NCI-H69 (cell line): ENCODE measurements around the gene JAML.
"Not testable (repeated sequence)": the region's sequence is repeated elsewhere in the genome, so short reads cannot be mapped to it uniquely, and the experiment has no call there.

Source experiments
- DNase-seq: peaks from one replicate; lab custom pipeline; 2025; lab: John Stamatoyannopoulos, UW

The JAML gene

GRCh38 chr11:118193910-118194566 is 30.8 kb downstream of the JAML start:
- no peak for DNase-seq

- DNase-seq: not testable (repeated sequence)
These were observed 32.0 kb downstream of the JAML start for GRCh38 chr11:118192817-118193216.

- DNase-seq: not testable (repeated sequence)
These were observed 33.8 kb downstream of the JAML start for GRCh38 chr11:118190942-118191506.

- no peak for DNase-seq
These were observed 38.3 kb downstream of the JAML start for GRCh38 chr11:118186346-118187107.

- DNase-seq: no peak
These were observed 39.8 kb downstream of the JAML start for GRCh38 chr11:118184784-118185579.

GRCh38 chr11:118183691-118184090 is 41.1 kb downstream of the JAML start:
- not testable (repeated sequence) for DNase-seq

- peak; percentile 37 for DNase-seq
These were observed 44.5 kb downstream of the JAML start for GRCh38 chr11:118180300-118180703.

- no peak for DNase-seq
These were observed 48.1 kb downstream of the JAML start for GRCh38 chr11:118176778-118177134.

- no peak for DNase-seq
These were observed 48.6 kb downstream of the JAML start, which contains the start of gene SCN2B for GRCh38 chr11:118175993-118176777. TSS of gene SCN2B (minus strand) at chr11:118176639. CDS start at chr11:118176431, 208 bp downstream.

GRCh38 chr11:118175031-118175992 is 49.5 kb downstream of the JAML start:
- DNase-seq: peak; percentile 15

- no peak for DNase-seq
These were observed 50.7 kb downstream of the JAML start for GRCh38 chr11:118174006-118174567.

- DNase-seq: no peak
These were observed 52.5 kb downstream of the JAML start for GRCh38 chr11:118172356-118172755.

- peak; percentile 81 for DNase-seq
These were observed 53.3 kb downstream of the JAML start for GRCh38 chr11:118171269-118172062.

- peak; percentile 88 for DNase-seq
These were observed 53.9 kb downstream of the JAML start for GRCh38 chr11:118170882-118171268.

GRCh38 chr11:118170231-118170630 is 54.6 kb downstream of the JAML start:
- no peak for DNase-seq

- DNase-seq: no peak
These were observed 55.3 kb downstream of the JAML start for GRCh38 chr11:118169300-118170140.

- no peak for DNase-seq
These were observed 56.1 kb downstream of the JAML start for GRCh38 chr11:118168751-118169150.

- DNase-seq: no peak
These were observed 56.5 kb downstream of the JAML start for GRCh38 chr11:118168316-118168715.
